DOHH2 (cell line): ENCODE results near the gene REXO4.

Experiments
- H3F3A ChIP-seq: fragments of 200-600 bp; sonication (generic), shearing (Covaris generic); 2 replicates; pipeline ENCODE4 v1.6.0; 2016; ENCODE audit warnings: antibody characterized with exemption, mild to moderate bottlenecking; ENCODE audit not compliant: control insufficient read depth, insufficient read depth
- H3K27ac ChIP-seq: fragments of 200-600 bp; sonication (generic); 2 replicates; pipeline ENCODE4 v1.5.1; 2014; ENCODE audit warnings: low read depth, mild to moderate bottlenecking, low read length, moderate library complexity
- H3K27me3 ChIP-seq: fragments of 200-600 bp; sonication (generic); 2 replicates; pipeline ENCODE4 v1.6.1; 2014; ENCODE audit warnings: mild to moderate bottlenecking, low read length, mixed read lengths; ENCODE audit not compliant: control insufficient read depth
- H3K36me3 ChIP-seq: fragments of 200-600 bp; sonication (generic); 2 replicates; pipeline ENCODE4 v1.6.1; 2014; ENCODE audit warnings: mild to moderate bottlenecking, low read length, moderate library complexity, mixed read lengths; ENCODE audit not compliant: control insufficient read depth
- H3K4me1 ChIP-seq: fragments of 200-600 bp; sonication (generic); 2 replicates; pipeline ENCODE4 v1.6.1; 2014; ENCODE audit warnings: mild to moderate bottlenecking, low read length, mixed read lengths; ENCODE audit not compliant: control insufficient read depth
- H3K4me2 ChIP-seq: fragments of 200-600 bp; sonication (generic); 2 replicates; pipeline ENCODE4 v1.6.0; 2014; ENCODE audit warnings: mild to moderate bottlenecking, low read length, moderate library complexity
- H3K4me3 ChIP-seq: fragments of 200-600 bp; sonication (generic); 2 replicates; pipeline ENCODE4 v1.5.1; 2014; ENCODE audit warnings: mild to moderate bottlenecking, low read length, mixed read lengths
- H3K79me2 ChIP-seq: fragments of 200-600 bp; sonication (generic); 2 replicates; pipeline ENCODE4 v1.6.1; 2014; ENCODE audit warnings: mild to moderate bottlenecking, low read length, mixed read lengths; ENCODE audit not compliant: control insufficient read depth
- H3K9me2 ChIP-seq: fragments of 200-600 bp; sonication (generic); replicated peaks from 2 replicates; pipeline ENCODE4 v1.6.1; 2014; ENCODE audit warnings: mild to moderate bottlenecking, low read length, mixed read lengths; ENCODE audit not compliant: control insufficient read depth
- H3K9me3 ChIP-seq: fragments of 200-600 bp; sonication (generic); 2 replicates; pipeline ENCODE4 v1.6.1; 2014; ENCODE audit warnings: antibody characterized with exemption, low read length, mixed read lengths; ENCODE audit not compliant: control insufficient read depth, insufficient read depth
- H4K20me1 ChIP-seq: fragments of 200-600 bp; sonication (generic); 2 replicates; pipeline ENCODE4 v1.6.0; 2014; ENCODE audit warnings: low read depth, mild to moderate bottlenecking, antibody characterized with exemption, low read length, moderate library complexity; ENCODE audit not compliant: control insufficient read depth, insufficient read depth
- EZH2phosphoT487 ChIP-seq: fragments of 200-600 bp; sonication (generic); IDR thresholded peaks from 2 replicates; pipeline ENCODE4 v1.6.1; 2017; ENCODE audit warnings: borderline replicate concordance, mild to moderate bottlenecking, antibody characterized with exemption, low read length, moderate library complexity, mixed read lengths
- TF ChIP-seq, protein P1 (sequence below): fragments of 200-600 bp; sonication (generic); IDR thresholded peaks from one replicate; pipeline ENCODE4 v1.5.1; 2014; ENCODE audit warnings: antibody characterized with exemption, mild to moderate bottlenecking, low read depth, low read length; ENCODE audit not compliant: poor library complexity, severe bottlenecking

Gene REXO4

DNA sequence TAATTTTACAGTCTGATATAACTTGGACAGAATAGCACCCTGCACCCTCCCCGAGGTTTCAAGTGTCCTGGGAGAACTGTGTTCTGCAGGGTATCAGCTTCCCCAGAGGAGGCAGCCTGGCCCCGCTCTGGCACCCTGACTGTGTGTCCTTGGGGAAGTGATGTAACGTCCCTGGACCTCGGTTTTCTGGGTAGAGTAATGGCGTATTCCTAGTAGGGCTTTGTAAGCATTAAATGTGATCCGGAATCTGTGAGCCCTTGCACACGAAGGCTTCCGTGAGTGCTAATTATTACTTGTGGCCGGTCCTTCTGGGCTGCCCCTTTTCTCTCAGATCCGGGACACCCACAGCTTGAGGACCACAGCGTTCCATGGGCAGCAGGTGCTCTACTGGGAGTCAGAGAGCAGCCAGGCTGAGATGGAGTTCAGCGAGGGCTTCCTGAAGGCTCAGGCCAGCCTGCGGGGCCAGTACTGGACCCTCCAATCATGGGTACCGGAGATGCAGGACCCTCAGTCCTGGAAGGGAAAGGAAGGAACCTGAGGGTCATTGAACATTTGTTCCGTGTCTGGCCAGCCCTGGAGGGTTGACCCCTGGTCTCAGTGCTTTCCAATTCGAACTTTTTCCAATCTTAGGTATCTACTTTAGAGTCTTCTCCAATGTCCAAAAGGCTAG, 41.0 kb upstream of the REXO4 start:
- no peak overlapping the region for H3K27ac ChIP-seq
- no peaks in the 10 kb centered on the region for H3K9me3 ChIP-seq
- H3K4me1 ChIP-seq, result peaks cover 24% of the 10 kb centered on the region
- H3K79me2 ChIP-seq, result no peaks in the 10 kb centered on the region
- H3K36me3 ChIP-seq, result no peaks in the 10 kb centered on the region
- peak overlapping the region; percentile 95 for H3K4me2 ChIP-seq
- TF ChIP-seq, protein P1, sequence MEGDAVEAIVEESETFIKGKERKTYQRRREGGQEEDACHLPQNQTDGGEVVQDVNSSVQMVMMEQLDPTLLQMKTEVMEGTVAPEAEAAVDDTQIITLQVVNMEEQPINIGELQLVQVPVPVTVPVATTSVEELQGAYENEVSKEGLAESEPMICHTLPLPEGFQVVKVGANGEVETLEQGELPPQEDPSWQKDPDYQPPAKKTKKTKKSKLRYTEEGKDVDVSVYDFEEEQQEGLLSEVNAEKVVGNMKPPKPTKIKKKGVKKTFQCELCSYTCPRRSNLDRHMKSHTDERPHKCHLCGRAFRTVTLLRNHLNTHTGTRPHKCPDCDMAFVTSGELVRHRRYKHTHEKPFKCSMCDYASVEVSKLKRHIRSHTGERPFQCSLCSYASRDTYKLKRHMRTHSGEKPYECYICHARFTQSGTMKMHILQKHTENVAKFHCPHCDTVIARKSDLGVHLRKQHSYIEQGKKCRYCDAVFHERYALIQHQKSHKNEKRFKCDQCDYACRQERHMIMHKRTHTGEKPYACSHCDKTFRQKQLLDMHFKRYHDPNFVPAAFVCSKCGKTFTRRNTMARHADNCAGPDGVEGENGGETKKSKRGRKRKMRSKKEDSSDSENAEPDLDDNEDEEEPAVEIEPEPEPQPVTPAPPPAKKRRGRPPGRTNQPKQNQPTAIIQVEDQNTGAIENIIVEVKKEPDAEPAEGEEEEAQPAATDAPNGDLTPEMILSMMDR, result no peak
- no peak for TF ChIP-seq EZH2phosphoT487
- H4K20me1 ChIP-seq, result 0 out of 2 replicates have a peak, but pooled peaks cover 5% of the 10 kb centered on the region
- H3K9me2 ChIP-seq, result no peaks in the 10 kb centered on the region
- 0 out of 2 replicates have a peak, but pooled peaks cover 5% of the 10 kb centered on the region for H3F3A ChIP-seq
- H3K27me3 ChIP-seq, result peaks cover 15% of the 10 kb centered on the region
- H3K4me3 ChIP-seq, result peak overlapping the region; percentile 87

DNA sequence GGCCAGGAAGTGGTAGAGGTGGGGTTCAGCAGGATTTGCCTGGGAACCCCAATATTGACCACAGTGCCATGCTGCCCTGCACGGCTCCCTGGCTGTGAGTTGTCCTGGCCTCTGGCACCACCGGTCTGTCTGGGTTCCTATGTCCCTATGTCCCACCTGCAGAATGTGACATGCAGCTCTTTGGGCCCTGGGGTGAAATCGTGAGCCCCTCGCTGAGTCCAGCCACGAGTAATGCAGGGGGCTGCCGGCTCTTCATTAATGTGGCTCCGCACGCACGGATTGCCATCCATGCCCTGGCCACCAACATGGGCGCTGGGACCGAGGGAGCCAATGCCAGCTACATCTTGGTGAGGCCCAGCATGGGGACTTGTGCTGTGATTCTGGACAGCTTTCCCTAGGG, 39.9 kb upstream of the REXO4 start:
- H3K4me1 ChIP-seq, result peaks cover 24% of the 10 kb centered on the region
- no peak overlapping the region for H3K27ac ChIP-seq
- H3K9me3 ChIP-seq, result no peaks in the 10 kb centered on the region
- no peak overlapping the region for H3K4me3 ChIP-seq
- no peak overlapping the region for H3K4me2 ChIP-seq
- no peaks in the 10 kb centered on the region for H3K79me2 ChIP-seq
- TF ChIP-seq EZH2phosphoT487, result no peak
- TF ChIP-seq, protein P1, result no peak
- 0 out of 2 replicates have a peak, but pooled peaks cover 5% of the 10 kb centered on the region for H3F3A ChIP-seq
- no peaks in the 10 kb centered on the region for H3K36me3 ChIP-seq
- H3K27me3 ChIP-seq, result peaks cover 15% of the 10 kb centered on the region
- H4K20me1 ChIP-seq, result 0 out of 2 replicates have a peak, but pooled peaks cover 5% of the 10 kb centered on the region
- no peaks in the 10 kb centered on the region for H3K9me2 ChIP-seq

DNA sequence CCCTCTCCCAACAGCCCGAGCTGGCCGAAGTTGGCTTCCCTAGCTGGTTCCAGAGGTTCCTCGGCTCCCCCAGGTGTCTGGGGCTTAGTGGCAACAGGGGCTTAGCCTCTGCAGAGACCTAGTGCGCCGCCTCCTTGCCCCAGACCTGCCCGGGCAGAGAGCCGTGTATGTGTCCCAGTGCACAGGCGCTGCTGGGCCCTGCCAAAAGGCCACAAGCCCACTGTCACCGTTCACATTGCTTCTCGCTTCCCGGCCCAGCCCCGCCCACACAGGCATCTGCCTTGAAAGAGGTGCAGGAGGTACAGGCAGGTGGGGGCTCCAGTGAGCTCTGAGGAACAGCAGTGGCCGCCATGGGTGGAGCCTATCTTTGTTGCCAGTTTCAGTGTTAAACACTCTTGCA, 39.4 kb upstream of the REXO4 start:
- H3K36me3 ChIP-seq, result no peaks in the 10 kb centered on the region
- TF ChIP-seq EZH2phosphoT487, result no peak
- TF ChIP-seq, protein P1, result no peak
- peaks cover 23% of the 10 kb centered on the region for H3K4me1 ChIP-seq
- H3K79me2 ChIP-seq, result no peaks in the 10 kb centered on the region
- H3K27ac ChIP-seq, result no peak overlapping the region
- no peaks in the 10 kb centered on the region for H3K9me2 ChIP-seq
- H3F3A ChIP-seq, result 0 out of 2 replicates have a peak, but pooled peaks cover 5% of the 10 kb centered on the region
- no peak overlapping the region for H3K4me3 ChIP-seq
- H3K4me2 ChIP-seq, result no peak overlapping the region
- no peaks in the 10 kb centered on the region for H3K9me3 ChIP-seq
- H4K20me1 ChIP-seq, result 0 out of 2 replicates have a peak, but pooled peaks cover 5% of the 10 kb centered on the region
- peaks cover 17% of the 10 kb centered on the region for H3K27me3 ChIP-seq
